H9 (cell line): ENCODE results near the gene ZNF101. TPM values are rescaled to one million over a fixed set of nuclear protein-coding genes. Genes with fewer than 3 reads are reported as not detected.
A peak's percentile ranks its signal among the peaks of the same experiment; 100 is the strongest.

Source experiments
- DNase-seq: peaks from one replicate; pipeline ENCODE4 v3.0.0-alpha.2; 2017
- H2AFZ ChIP-seq: one replicate; pipeline ENCODE4 v1.6.1; 2013; ENCODE audit warnings: mild to moderate bottlenecking, low read length, control low read depth, moderate library complexity
- H2AK5ac ChIP-seq: 2 replicates; pipeline ENCODE4 v1.6.1; 2013; ENCODE audit warnings: low read length, control low read depth, mixed read lengths; ENCODE audit not compliant: insufficient read length
- H2BK120ac ChIP-seq: one replicate; pipeline ENCODE4 v1.6.1; 2013; ENCODE audit warnings: low read depth, mild to moderate bottlenecking, low read length, control low read depth, inconsistent platforms; ENCODE audit not compliant: poor library complexity, severe bottlenecking
- H2BK12ac ChIP-seq: 2 replicates; pipeline ENCODE4 v1.6.1; 2013; ENCODE audit warnings: low read length, control low read depth, mixed read lengths, low read depth; ENCODE audit not compliant: insufficient read length
- H2BK15ac ChIP-seq: 2 replicates; pipeline ENCODE4 v1.6.1; 2013; ENCODE audit warnings: low read depth, low read length, control low read depth
- H2BK20ac ChIP-seq: one replicate; pipeline ENCODE4 v1.6.1; 2013; ENCODE audit warnings: low read depth, mild to moderate bottlenecking, low read length, control low read depth, inconsistent platforms; ENCODE audit not compliant: poor library complexity, severe bottlenecking
- H2BK5ac ChIP-seq: 2 replicates; pipeline ENCODE4 v1.6.1; 2013; ENCODE audit warnings: low read length, control low read depth, mixed read lengths; ENCODE audit not compliant: insufficient read length
- H3K14ac ChIP-seq: 2 replicates; pipeline ENCODE4 v1.6.1; 2013; ENCODE audit warnings: low read length, control low read depth; ENCODE audit not compliant: insufficient read depth
- H3K18ac ChIP-seq: 2 replicates; pipeline ENCODE4 v1.6.1; 2013; ENCODE audit warnings: low read depth, mild to moderate bottlenecking, mixed read lengths, low read length, control low read depth; ENCODE audit not compliant: insufficient read length
- H3K23ac ChIP-seq: 2 replicates; pipeline ENCODE4 v1.6.1; 2013; ENCODE audit warnings: low read length, control low read depth, mixed read lengths, low read depth; ENCODE audit not compliant: insufficient read length
- H3K23me2 ChIP-seq: 2 replicates; pipeline ENCODE4 v1.6.1; 2013; ENCODE audit warnings: low read depth, mild to moderate bottlenecking, mixed read lengths, low read length, control low read depth; ENCODE audit not compliant: insufficient read length, poor library complexity, severe bottlenecking
- H3K27ac ChIP-seq: 2 replicates; pipeline ENCODE4 v1.5.1; 2013; ENCODE audit warnings: low read length, control low read depth, mixed read lengths, low read depth; ENCODE audit not compliant: insufficient read length
- H3K27me3 ChIP-seq: 2 replicates; pipeline ENCODE4 v1.6.1; 2013; ENCODE audit warnings: low read length, control low read depth, inconsistent platforms; ENCODE audit not compliant: insufficient read depth
- H3K4ac ChIP-seq: 2 replicates; pipeline ENCODE4 v1.6.1; 2013; ENCODE audit warnings: low read depth, mild to moderate bottlenecking, control low read depth, inconsistent platforms, low read length, moderate library complexity
- H3K4me1 ChIP-seq: 2 replicates; pipeline ENCODE4 v1.6.1; 2013; ENCODE audit warnings: low read length, control low read depth, inconsistent platforms; ENCODE audit not compliant: insufficient read depth
- H3K4me2 ChIP-seq: 2 replicates; pipeline ENCODE4 v1.6.1; 2013; ENCODE audit warnings: low read length, control low read depth, mixed read lengths; ENCODE audit not compliant: insufficient read length, insufficient read depth
- H3K56ac ChIP-seq: 2 replicates; pipeline ENCODE4 v1.6.1; 2013; ENCODE audit warnings: low read depth, mild to moderate bottlenecking, mixed read lengths, low read length, control low read depth; ENCODE audit not compliant: insufficient read length
- H3K79me1 ChIP-seq: 2 replicates; pipeline ENCODE4 v1.6.1; 2013; ENCODE audit warnings: low read depth, mild to moderate bottlenecking, moderate library complexity, low read length, control low read depth, inconsistent platforms; ENCODE audit not compliant: insufficient read depth, poor library complexity, severe bottlenecking
- H3K79me2 ChIP-seq: 2 replicates; pipeline ENCODE4 v1.6.1; 2013; ENCODE audit warnings: low read length, control low read depth, inconsistent platforms; ENCODE audit not compliant: insufficient read depth
- H3K9ac ChIP-seq: 2 replicates; pipeline ENCODE4 v1.6.1; 2013; ENCODE audit warnings: low read length, control low read depth, mixed read lengths; ENCODE audit not compliant: insufficient read length; ENCODE audit errors: extremely low read depth
- H3K9me3 ChIP-seq: one replicate; pipeline ENCODE4 v1.6.1; 2013; ENCODE audit warnings: low read depth, low read length, inconsistent platforms; ENCODE audit not compliant: control insufficient read depth
- H3T11ph ChIP-seq: one replicate; pipeline ENCODE4 v1.6.1; 2013; ENCODE audit warnings: mild to moderate bottlenecking, low read length, control low read depth, inconsistent platforms
- H4K20me1 ChIP-seq: one replicate; pipeline ENCODE4 v1.6.1; 2013; ENCODE audit not compliant: control insufficient read depth, insufficient read length, insufficient read depth
- H4K5ac ChIP-seq: 2 replicates; pipeline ENCODE4 v1.6.1; 2013; ENCODE audit warnings: low read depth, mild to moderate bottlenecking, mixed read lengths, low read length, control low read depth; ENCODE audit not compliant: insufficient read length
- H4K8ac ChIP-seq: replicated peaks from 2 replicates; pipeline ENCODE4 v1.6.1; 2013; ENCODE audit warnings: low read length, control low read depth, mixed read lengths, low read depth; ENCODE audit not compliant: insufficient read length
- H4K91ac ChIP-seq: 2 replicates; pipeline ENCODE4 v1.6.1; 2013; ENCODE audit warnings: low read depth, mild to moderate bottlenecking, moderate library complexity, mixed read lengths, low read length, control low read depth; ENCODE audit not compliant: insufficient read length
- H3K27ac Mint-ChIP-seq, 3 experiments: 2 replicates in 2 of 3; 3 replicates in 1 of 3; pipeline ENCODE4 v1.8.0; 2020 to 2021; ENCODE audit warnings: mixed read lengths in 3 of 3, mild to moderate bottlenecking in 1 of 3, moderate library complexity in 1 of 3
- H3K27me3 Mint-ChIP-seq: 2 replicates; pipeline ENCODE4 v1.8.0; 2021; ENCODE audit warnings: low read depth, mild to moderate bottlenecking, moderate library complexity, mixed read lengths
- H3K36me3 Mint-ChIP-seq, 3 experiments: 2 replicates in 2 of 3; 3 replicates in 1 of 3; pipeline ENCODE4 v1.8.0; 2020 to 2021; ENCODE audit warnings: low read depth in 3 of 3, mixed read lengths in 3 of 3; ENCODE audit not compliant: insufficient read depth in 1 of 3
- H3K4me1 Mint-ChIP-seq, 2 experiments: 2 replicates each; pipeline ENCODE4 v1.8.0; 2020; ENCODE audit warnings: mixed read lengths in 2 of 2
- H3K4me3 Mint-ChIP-seq, 2 experiments: 2 replicates in 1 of 2; 3 replicates in 1 of 2; pipeline ENCODE4 v1.8.0; 2020 to 2021; ENCODE audit warnings: mild to moderate bottlenecking in 2 of 2, mixed read lengths in 2 of 2, moderate library complexity in 1 of 2
- H3K9me3 Mint-ChIP-seq, 2 experiments: 2 replicates in 1 of 2; 3 replicates in 1 of 2; pipeline ENCODE4 v1.8.0; 2020; ENCODE audit warnings: mild to moderate bottlenecking in 2 of 2, mixed read lengths in 2 of 2, moderate library complexity in 1 of 2
- CTCF ChIP-seq: fragments of 200-600 bp; sonication (generic); conservative IDR thresholded peaks from 3 replicates; pipeline ENCODE4 v1.8.0; 2021; ENCODE audit warnings: antibody characterized with exemption, mild to moderate bottlenecking
- WGBS: extraction: QIAGEN DNeasy Blood & Tissue Kit; methylation state at CpG from one replicate; pipeline ENCODE4 v1.1.7; 2013; ENCODE audit warnings: missing lambda C conversion rate, low lambda C conversion rate, mixed read lengths; ENCODE audit not compliant: insufficient read length; ENCODE audit errors: extremely low coverage; 5-methylcytosine and 5-hydroxymethylcytosine counted together
- total RNA-seq: library from RNA; stranded (reverse); gene quantifications from 2 replicates; pipeline ENCODE4 v1.2.1, GENCODE V29; 2021

Gene ZNF101
- total RNA-seq, 1 experiment from 2014 or later = 46.9 TPM

GRCh38 chr19:19662344-19662743 is 6.3 kb upstream of the ZNF101 start:
- Histone ChIP-seq H3K23ac (no peak overlapping the region), H3K27me3 (no peaks in the 10 kb centered on the region), H4K20me1 (no peaks in the 10 kb centered on the region), H3K79me2 (peaks cover 20% of the 10 kb centered on the region; the same call in 1 of the 2 replicates), H3T11ph (no peak overlapping the region), H4K91ac (no peak overlapping the region), H3K23me2 (no peaks in the 10 kb centered on the region), H3K4ac (no peak overlapping the region), H2AFZ (no peak overlapping the region), H4K5ac (no peak overlapping the region), H3K27ac (no peak overlapping the region), H3K14ac (no peak overlapping the region), H3K18ac (no peak overlapping the region), H2BK15ac (no peak overlapping the region), H3K9me3 (no peaks in the 10 kb centered on the region), H3K4me2 (peak overlapping the region; percentile 89), H2BK5ac (no peak overlapping the region), H3K4me1 (peaks cover 6% of the 10 kb centered on the region; the same call in 1 of the 2 replicates), H2AK5ac (no peak overlapping the region), H3K9ac (peak overlapping the region; percentile 37), H2BK120ac (no peak overlapping the region), H3K79me1 (peaks cover 5% of the 10 kb centered on the region), H2BK12ac (no peak overlapping the region), H3K56ac (no peak overlapping the region), H4K8ac (no peak overlapping the region), H2BK20ac (no peak overlapping the region)
- no peak for DNase-seq
- Mint-ChIP-seq H3K27me3 (no peaks in the 10 kb centered on the region), H3K4me1 (peaks cover 19 to 20% of the 10 kb centered on the region in 2 experiments), H3K27ac (peak overlapping the region in 1 of 3 experiments; percentile 89; a peak in 1 of 7 replicates), H3K36me3 (peaks cover 21 to 39% (median 33%) of the 10 kb centered on the region in 3 experiments), H3K4me3 (peak overlapping the region; percentile 86 to 95), H3K9me3 (no peaks in the 10 kb centered on the region)
- no CpG with 5 or more reads among the region's 8 CpGs for WGBS
- TF ChIP-seq CTCF = no peak
